ENCODE data around the gene NRN1L. TPM values are rescaled to one million over a fixed set of nuclear protein-coding genes. Genes with fewer than 3 reads are reported as not detected.

The NRN1L gene
- total RNA-seq, 3 donors from 2014 or later (not counting 1 experiment from before 2014, with no cell fraction given) = 0.70 to 1.3 TPM; not detected in 1

GRCh38 chr16:67844497-67844896, 40.2 kb upstream of the NRN1L start:
- H3K9me3 Mint-ChIP-seq = no peaks in the 10 kb centered on the region
- Histone ChIP-seq H3K9me3 (ENCODE audit: control insufficient read depth, insufficient read depth, low read length) (no peaks in the 10 kb centered on the region), H3K27me3 (ENCODE audit: control insufficient read depth, insufficient read depth, low read length) (no peaks in the 10 kb centered on the region), H3K36me3 (ENCODE audit: control insufficient read depth, insufficient read depth, low read length) (peaks cover 3% of the 10 kb centered on the region), H3K4me3 (ENCODE audit: low read length) (no peak overlapping the region), H3K4me1 (ENCODE audit: control insufficient read depth, insufficient read depth, low read length) (peaks cover 57% of the 10 kb centered on the region), H3K27ac (ENCODE audit: low read length) (no peak overlapping the region)
- no peak for DNase-seq
- H3K4me3 Mint-ChIP-seq = peak overlapping the region; percentile 35
- no peaks in the 10 kb centered on the region for H3K27me3 Mint-ChIP-seq (ENCODE audit: low read depth in 2 of 2)
- TF ChIP-seq, protein P1, sequence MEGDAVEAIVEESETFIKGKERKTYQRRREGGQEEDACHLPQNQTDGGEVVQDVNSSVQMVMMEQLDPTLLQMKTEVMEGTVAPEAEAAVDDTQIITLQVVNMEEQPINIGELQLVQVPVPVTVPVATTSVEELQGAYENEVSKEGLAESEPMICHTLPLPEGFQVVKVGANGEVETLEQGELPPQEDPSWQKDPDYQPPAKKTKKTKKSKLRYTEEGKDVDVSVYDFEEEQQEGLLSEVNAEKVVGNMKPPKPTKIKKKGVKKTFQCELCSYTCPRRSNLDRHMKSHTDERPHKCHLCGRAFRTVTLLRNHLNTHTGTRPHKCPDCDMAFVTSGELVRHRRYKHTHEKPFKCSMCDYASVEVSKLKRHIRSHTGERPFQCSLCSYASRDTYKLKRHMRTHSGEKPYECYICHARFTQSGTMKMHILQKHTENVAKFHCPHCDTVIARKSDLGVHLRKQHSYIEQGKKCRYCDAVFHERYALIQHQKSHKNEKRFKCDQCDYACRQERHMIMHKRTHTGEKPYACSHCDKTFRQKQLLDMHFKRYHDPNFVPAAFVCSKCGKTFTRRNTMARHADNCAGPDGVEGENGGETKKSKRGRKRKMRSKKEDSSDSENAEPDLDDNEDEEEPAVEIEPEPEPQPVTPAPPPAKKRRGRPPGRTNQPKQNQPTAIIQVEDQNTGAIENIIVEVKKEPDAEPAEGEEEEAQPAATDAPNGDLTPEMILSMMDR (IDR thresholded peaks at IDR 0.05) = no peak
- no peaks in the 10 kb centered on the region for H3K36me3 Mint-ChIP-seq
- 95% methylated on average over 4 of the region's 4 CpGs for WGBS (ENCODE audit: insufficient coverage)
- ATAC-seq = no peak
- peak overlapping the region in 1 of 2 donors; percentile 89 for H3K27ac Mint-ChIP-seq
- intact Hi-C loops (cut with micrococcal nuclease) = loop anchor here (5.0 kb wide), 1 partner anchor 93 kb away; the partner anchor contains the start of gene PSMB10
- peaks cover 39 to 43% of the 10 kb centered on the region in 2 donors for H3K4me1 Mint-ChIP-seq

- H3K4me3 Mint-ChIP-seq = peak overlapping the region; percentile 84
- peaks cover 3% of the 10 kb centered on the region for H3K36me3 ChIP-seq (ENCODE audit: control insufficient read depth, insufficient read depth, low read length)
- no peak overlapping the region for H3K4me3 ChIP-seq (ENCODE audit: low read length)
- H3K4me1 Mint-ChIP-seq = peaks cover 39 to 43% of the 10 kb centered on the region in 2 donors
- peak overlapping the region; percentile 86 to 89 for H3K27ac Mint-ChIP-seq
- DNase-seq (no peak), ATAC-seq (no peak)
- 76% methylated on average over 5 of the region's 5 CpGs for WGBS (ENCODE audit: insufficient coverage)
- intact Hi-C loops (cut with micrococcal nuclease) = loop anchor here (1.0 to 2.0 kb wide), 4 partner anchors 13 to 48 kb away; partner anchors contain the start of genes EDC4, PSKH1, RANBP10 and TSNAXIP1
- no peaks in the 10 kb centered on the region for H3K27me3 Mint-ChIP-seq (ENCODE audit: low read depth in 2 of 2)
- H3K36me3 Mint-ChIP-seq = no peaks in the 10 kb centered on the region
- H3K9me3 ChIP-seq (ENCODE audit: control insufficient read depth, insufficient read depth, low read length) = no peaks in the 10 kb centered on the region
- H3K27ac ChIP-seq (ENCODE audit: low read length) = peak overlapping the region; percentile 92
- H3K4me1 ChIP-seq (ENCODE audit: control insufficient read depth, insufficient read depth, low read length) = peaks cover 57% of the 10 kb centered on the region
- no peaks in the 10 kb centered on the region for H3K9me3 Mint-ChIP-seq
- H3K27me3 ChIP-seq (ENCODE audit: control insufficient read depth, insufficient read depth, low read length) = no peaks in the 10 kb centered on the region
- TF ChIP-seq, protein P1 (IDR thresholded peaks at IDR 0.05) = no peak
These were observed 39.2 kb upstream of the NRN1L start for GRCh38 chr16:67845291-67846062.

- peak overlapping the region; percentile 86 for H3K4me3 ChIP-seq (ENCODE audit: low read length)
- intact Hi-C loops (cut with micrococcal nuclease) = loop anchor here (1.0 to 2.0 kb wide), 4 partner anchors 13 to 47 kb away; partner anchors contain the start of genes EDC4, PSKH1, RANBP10 and TSNAXIP1
- Mint-ChIP-seq H3K9me3 (no peaks in the 10 kb centered on the region), H3K4me1 (peaks cover 39 to 43% of the 10 kb centered on the region in 2 donors), H3K27ac (peak overlapping the region; percentile 86 to 89), H3K4me3 (peak overlapping the region; percentile 84), H3K36me3 (no peaks in the 10 kb centered on the region), H3K27me3 (ENCODE audit: low read depth in 2 of 2) (no peaks in the 10 kb centered on the region)
- peaks cover 57% of the 10 kb centered on the region for H3K4me1 ChIP-seq (ENCODE audit: control insufficient read depth, insufficient read depth, low read length)
- no peaks in the 10 kb centered on the region for H3K27me3 ChIP-seq (ENCODE audit: control insufficient read depth, insufficient read depth, low read length)
- DNase-seq (peak in 1 of 2 donors; percentile 22), ATAC-seq (no peak)
- H3K27ac ChIP-seq (ENCODE audit: low read length) = peak overlapping the region; percentile 92
- H3K36me3 ChIP-seq (ENCODE audit: control insufficient read depth, insufficient read depth, low read length) = peaks cover 3% of the 10 kb centered on the region
- 15% methylated on average over 2 of the region's 2 CpGs for WGBS (ENCODE audit: insufficient coverage)
- TF ChIP-seq, protein P1 (IDR thresholded peaks at IDR 0.05) = no peak
- H3K9me3 ChIP-seq (ENCODE audit: control insufficient read depth, insufficient read depth, low read length) = no peaks in the 10 kb centered on the region
These were observed 38.7 kb upstream of the NRN1L start for GRCh38 chr16:67846063-67846319.
